HUDEP-2 (cell line): ENCODE results near the gene HORMAD2.

Experiments used
- DNase-seq, 76 experiments: peaks; one replicate each; lab custom pipeline; 2025; ENCODE audit not compliant: unreplicated experiment in 76 of 76; lab: John Stamatoyannopoulos, UW

HORMAD2 gene

GRCh38 chr22:30222321-30222720 is 142.1 kb downstream of the HORMAD2 start:
- no peak for DNase-seq

- DNase-seq: no peak
Observed at GRCh38 chr22:30223303-30223702, 143.0 kb downstream of the HORMAD2 start.

- peak in 1 of 76 experiments; percentile 30 for DNase-seq
Observed at GRCh38 chr22:30224161-30224857, 144.0 kb downstream of the HORMAD2 start.

GRCh38 chr22:30225220-30225927 is 145.1 kb downstream of the HORMAD2 start:
- DNase-seq: no peak

- DNase-seq: no peak
Observed at GRCh38 chr22:30226192-30226832, 146.0 kb downstream of the HORMAD2 start.
